Liver (tissue), 9 donors: ENCODE results near the gene NTM. TPM values are rescaled to one million over a fixed set of nuclear protein-coding genes. Genes with fewer than 3 reads are reported as not detected.

Experiments
- DNase-seq: peaks from one replicate; pipeline ENCODE4 v3.0.0-alpha.2; 2017; ENCODE audit warnings: low spot score
- H3K27ac ChIP-seq, 2 donors: one replicate each; pipeline ENCODE4 v1.7.0; 2013; ENCODE audit warnings: inconsistent platforms in 2 of 2, low read length in 2 of 2, control low read depth in 1 of 2, low read depth in 1 of 2, mild to moderate bottlenecking in 1 of 2
- H3K27me3 ChIP-seq, 4 donors: one replicate each; pipeline versions ENCODE4 v1.6.1 to v1.7.0; 2013; ENCODE audit warnings: low read length in 3 of 4, inconsistent platforms in 1 of 4, mild to moderate bottlenecking in 1 of 4, moderate library complexity in 1 of 4; ENCODE audit not compliant: control insufficient read depth in 4 of 4, insufficient read depth in 4 of 4
- H3K36me3 ChIP-seq, 4 donors: one replicate each; pipeline versions ENCODE4 v1.6.1 to v1.7.0; 2013; ENCODE audit warnings: low read length in 3 of 4, mild to moderate bottlenecking in 3 of 4, low read depth in 1 of 4, moderate library complexity in 1 of 4; ENCODE audit not compliant: control insufficient read depth in 4 of 4, insufficient read depth in 3 of 4
- H3K4me1 ChIP-seq, 4 donors: one replicate each; pipeline versions ENCODE4 v1.6.1 to v1.7.0; 2013; ENCODE audit warnings: low read length in 3 of 4, mild to moderate bottlenecking in 3 of 4, moderate library complexity in 1 of 4; ENCODE audit not compliant: control insufficient read depth in 4 of 4, insufficient read depth in 4 of 4
- H3K4me3 ChIP-seq, 3 donors: one replicate each; pipeline versions ENCODE4 v1.6.1 to v1.7.0; 2013; ENCODE audit warnings: low read length in 3 of 3, control low read depth in 1 of 3, low read depth in 1 of 3, mild to moderate bottlenecking in 1 of 3
- H3K9ac ChIP-seq, 2 donors: one replicate each; pipeline ENCODE4 v1.7.0; 2013; ENCODE audit warnings: low read length in 2 of 2, mild to moderate bottlenecking in 2 of 2, moderate library complexity in 2 of 2, control low read depth in 1 of 2, low read depth in 1 of 2
- H3K9me3 ChIP-seq, 4 donors: one replicate each; pipeline versions ENCODE4 v1.6.1 to v1.7.0; 2013; ENCODE audit warnings: low read length in 3 of 4; ENCODE audit not compliant: control insufficient read depth in 4 of 4
- ATF3 ChIP-seq: IDR thresholded peaks from 2 replicates; pipeline ENCODE4 v1.6.1; 2016; ENCODE audit warnings: antibody characterized with exemption
- EGR1 ChIP-seq, 2 donors: IDR thresholded peaks; 2 replicates each; pipeline ENCODE4 v1.6.1; 2016 to 2018; ENCODE audit warnings: antibody characterized with exemption in 2 of 2, low read depth in 2 of 2
- FOXA1 ChIP-seq: IDR thresholded peaks from 2 replicates; pipeline ENCODE4 v1.6.1; 2016; ENCODE audit warnings: antibody characterized with exemption
- FOXA2 ChIP-seq: IDR thresholded peaks from 2 replicates; pipeline ENCODE4 v1.6.1; 2016; ENCODE audit warnings: antibody characterized with exemption
- GABPA ChIP-seq, 2 donors: IDR thresholded peaks in 1 of 2; conservative IDR thresholded peaks in 1 of 2; 2 replicates each; pipeline ENCODE4 v1.6.1; 2016; ENCODE audit warnings: antibody characterized with exemption in 2 of 2, mild to moderate bottlenecking in 1 of 2, moderate library complexity in 1 of 2
- HNF4A ChIP-seq, 2 donors: conservative IDR thresholded peaks; 2 replicates each; pipeline ENCODE4 v1.6.1; 2016; ENCODE audit warnings: antibody characterized with exemption in 2 of 2, mild to moderate bottlenecking in 2 of 2
- HNF4G ChIP-seq: IDR thresholded peaks from 2 replicates; pipeline ENCODE4 v1.6.1; 2016; ENCODE audit warnings: antibody characterized with exemption
- JUND ChIP-seq, 2 donors: IDR thresholded peaks; 2 replicates each; pipeline ENCODE4 v1.6.1; 2016; ENCODE audit warnings: antibody characterized with exemption in 2 of 2
- NR2F2 ChIP-seq: IDR thresholded peaks from 2 replicates; pipeline ENCODE4 v1.6.1; 2016; ENCODE audit warnings: antibody characterized with exemption
- RAD21 ChIP-seq, 2 donors: IDR thresholded peaks; 2 replicates each; pipeline ENCODE4 v1.6.1; 2016; ENCODE audit warnings: antibody characterized with exemption in 2 of 2, mild to moderate bottlenecking in 2 of 2
- RXRA ChIP-seq, 2 donors: IDR thresholded peaks; 2 replicates each; pipeline ENCODE4 v1.6.1; 2017 to 2018; ENCODE audit warnings: antibody characterized with exemption in 2 of 2, mild to moderate bottlenecking in 1 of 2
- SP1 ChIP-seq: IDR thresholded peaks from 2 replicates; pipeline ENCODE4 v1.6.1; 2018; ENCODE audit warnings: antibody characterized with exemption, mild to moderate bottlenecking
- TAF1 ChIP-seq: conservative IDR thresholded peaks from 2 replicates; pipeline ENCODE4 v1.6.1; 2016; ENCODE audit warnings: antibody characterized with exemption, mild to moderate bottlenecking
- YY1 ChIP-seq: IDR thresholded peaks from 2 replicates; pipeline ENCODE4 v1.6.1; 2016; ENCODE audit warnings: antibody characterized with exemption, mild to moderate bottlenecking
- ZBTB33 ChIP-seq: IDR thresholded peaks from 2 replicates; pipeline ENCODE4 v1.6.1; 2016; ENCODE audit warnings: antibody characterized with exemption
- WGBS: extraction: QIAGEN DNeasy Blood & Tissue Kit; methylation state at CpG from one replicate; pipeline ENCODE4 v1.1.7; 2013; 5-methylcytosine and 5-hydroxymethylcytosine counted together
- polyA plus RNA-seq, 2 donors: library from polyadenylated mRNA; stranded (reverse) in 1 of 2; unstranded in 1 of 2; fragments of 200-250 nt in 1 of 2; fragments of >200 nt in 1 of 2; fragmentation: Nextera tagmentation in 1 of 2; extraction: Ambion mirVana in 1 of 2; gene quantifications; one replicate each; pipeline versions ENCODE4 v1.2.1 to v1.2.3, GENCODE V29; 2013 to 2015
- total RNA-seq, 2 donors: library from RNA; depleted of rRNA; stranded (reverse); fragments of >200 nt; gene quantifications; one replicate each; pipeline ENCODE4 v1.2.3, GENCODE V29; 2014
- TF ChIP-seq, protein P1 (sequence below): fragments of 150-350 bp; IDR thresholded peaks from 2 replicates; pipeline ENCODE4 v1.5.1; 2017; ENCODE audit warnings: improper control_type of control experiment, low read depth, low read length; ENCODE audit not compliant: missing input control
- TF ChIP-seq, protein P2 (sequence below): IDR thresholded peaks from 2 replicates; pipeline ENCODE4 v1.6.1; 2016; ENCODE audit warnings: antibody characterized with exemption, mild to moderate bottlenecking
- TF ChIP-seq, protein P3 (sequence below): IDR thresholded peaks from 2 replicates; pipeline ENCODE4 v1.6.1; 2016; ENCODE audit warnings: antibody characterized with exemption
- donor health status: healthy.
- donor health status: healthy.
- donor health status: healthy.
- donor health status: healthy.
- donor health status: healthy.

The NTM gene
- total and polyA plus RNA-seq, 4 donors = 0.08 to 1.1 (median 0.08) TPM; not detected in 1

- WGBS = 53% methylated on average over 11 of the region's 11 CpGs
- TF ChIP-seq RAD21 (IDR thresholded peaks at IDR 0.05) = no peak
- TF ChIP-seq RXRA (IDR thresholded peaks at IDR 0.05) = no peak
- TF ChIP-seq FOXA1 = no peak
- no peak for TF ChIP-seq NR2F2
- TF ChIP-seq JUND (IDR thresholded peaks at IDR 0.05) = no peak
- no peak for TF ChIP-seq HNF4G
- no peak for TF ChIP-seq ZBTB33
- TF ChIP-seq HNF4A (conservative IDR thresholded peaks at IDR 0.05) = no peak
- no peak for TF ChIP-seq YY1
- no peak for TF ChIP-seq EGR1 (IDR thresholded peaks at IDR 0.05; ENCODE audit: low read depth in 2 of 2)
- TF ChIP-seq TAF1 = no peak
- no peak for TF ChIP-seq FOXA2
- TF ChIP-seq, protein P1, sequence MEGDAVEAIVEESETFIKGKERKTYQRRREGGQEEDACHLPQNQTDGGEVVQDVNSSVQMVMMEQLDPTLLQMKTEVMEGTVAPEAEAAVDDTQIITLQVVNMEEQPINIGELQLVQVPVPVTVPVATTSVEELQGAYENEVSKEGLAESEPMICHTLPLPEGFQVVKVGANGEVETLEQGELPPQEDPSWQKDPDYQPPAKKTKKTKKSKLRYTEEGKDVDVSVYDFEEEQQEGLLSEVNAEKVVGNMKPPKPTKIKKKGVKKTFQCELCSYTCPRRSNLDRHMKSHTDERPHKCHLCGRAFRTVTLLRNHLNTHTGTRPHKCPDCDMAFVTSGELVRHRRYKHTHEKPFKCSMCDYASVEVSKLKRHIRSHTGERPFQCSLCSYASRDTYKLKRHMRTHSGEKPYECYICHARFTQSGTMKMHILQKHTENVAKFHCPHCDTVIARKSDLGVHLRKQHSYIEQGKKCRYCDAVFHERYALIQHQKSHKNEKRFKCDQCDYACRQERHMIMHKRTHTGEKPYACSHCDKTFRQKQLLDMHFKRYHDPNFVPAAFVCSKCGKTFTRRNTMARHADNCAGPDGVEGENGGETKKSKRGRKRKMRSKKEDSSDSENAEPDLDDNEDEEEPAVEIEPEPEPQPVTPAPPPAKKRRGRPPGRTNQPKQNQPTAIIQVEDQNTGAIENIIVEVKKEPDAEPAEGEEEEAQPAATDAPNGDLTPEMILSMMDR = no peak
- TF ChIP-seq ATF3 = no peak
- no peak for TF ChIP-seq GABPA (IDR thresholded peaks at IDR 0.05 in 1 of 2, conservative IDR thresholded peaks at IDR 0.05 in 1 of 2)
- no peak for TF ChIP-seq SP1
- TF ChIP-seq, protein P2, sequence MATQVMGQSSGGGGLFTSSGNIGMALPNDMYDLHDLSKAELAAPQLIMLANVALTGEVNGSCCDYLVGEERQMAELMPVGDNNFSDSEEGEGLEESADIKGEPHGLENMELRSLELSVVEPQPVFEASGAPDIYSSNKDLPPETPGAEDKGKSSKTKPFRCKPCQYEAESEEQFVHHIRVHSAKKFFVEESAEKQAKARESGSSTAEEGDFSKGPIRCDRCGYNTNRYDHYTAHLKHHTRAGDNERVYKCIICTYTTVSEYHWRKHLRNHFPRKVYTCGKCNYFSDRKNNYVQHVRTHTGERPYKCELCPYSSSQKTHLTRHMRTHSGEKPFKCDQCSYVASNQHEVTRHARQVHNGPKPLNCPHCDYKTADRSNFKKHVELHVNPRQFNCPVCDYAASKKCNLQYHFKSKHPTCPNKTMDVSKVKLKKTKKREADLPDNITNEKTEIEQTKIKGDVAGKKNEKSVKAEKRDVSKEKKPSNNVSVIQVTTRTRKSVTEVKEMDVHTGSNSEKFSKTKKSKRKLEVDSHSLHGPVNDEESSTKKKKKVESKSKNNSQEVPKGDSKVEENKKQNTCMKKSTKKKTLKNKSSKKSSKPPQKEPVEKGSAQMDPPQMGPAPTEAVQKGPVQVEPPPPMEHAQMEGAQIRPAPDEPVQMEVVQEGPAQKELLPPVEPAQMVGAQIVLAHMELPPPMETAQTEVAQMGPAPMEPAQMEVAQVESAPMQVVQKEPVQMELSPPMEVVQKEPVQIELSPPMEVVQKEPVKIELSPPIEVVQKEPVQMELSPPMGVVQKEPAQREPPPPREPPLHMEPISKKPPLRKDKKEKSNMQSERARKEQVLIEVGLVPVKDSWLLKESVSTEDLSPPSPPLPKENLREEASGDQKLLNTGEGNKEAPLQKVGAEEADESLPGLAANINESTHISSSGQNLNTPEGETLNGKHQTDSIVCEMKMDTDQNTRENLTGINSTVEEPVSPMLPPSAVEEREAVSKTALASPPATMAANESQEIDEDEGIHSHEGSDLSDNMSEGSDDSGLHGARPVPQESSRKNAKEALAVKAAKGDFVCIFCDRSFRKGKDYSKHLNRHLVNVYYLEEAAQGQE = no peak
- TF ChIP-seq, protein P3, sequence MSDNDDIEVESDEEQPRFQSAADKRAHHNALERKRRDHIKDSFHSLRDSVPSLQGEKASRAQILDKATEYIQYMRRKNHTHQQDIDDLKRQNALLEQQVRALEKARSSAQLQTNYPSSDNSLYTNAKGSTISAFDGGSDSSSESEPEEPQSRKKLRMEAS = no peak
- Histone ChIP-seq H3K36me3 (no peaks in the 10 kb centered on the region), H3K4me1 (no peaks in the 10 kb centered on the region), H3K27me3 (peaks cover 0 to 3% (median 0%) of the 10 kb centered on the region in 4 donors), H3K9me3 (no peaks in the 10 kb centered on the region), H3K27ac (no peak overlapping the region), H3K4me3 (no peak overlapping the region), H3K9ac (no peak overlapping the region)
- no peak for DNase-seq
Measured at GRCh38 chr11:131430473-131431208, 60.2 kb downstream of the NTM start.
